Activated CD8-positive, alpha-beta T cell treated with anti-CD3 and anti-CD28 coated beads for 36 hours (primary cell): ENCODE results near the gene GPR35. TPM values are rescaled to one million over a fixed set of nuclear protein-coding genes. Genes with fewer than 3 reads are reported as not detected.

Source experiments
- ATAC-seq: fragments of 200-7000 bp; cut with Tn5 transposase; one replicate; pipeline ENCODE4 v1.10.0; 2021; ENCODE audit warnings: mild to moderate bottlenecking, moderate library complexity
- CTCF ChIA-PET: fragments of 350-600 bp; sonication (Branson Sonifier 250); formaldehyde crosslinking; loops from one replicate; lab custom pipeline; 2021; ENCODE audit warnings: antibody characterized with exemption; lab: Charles Lee
- POLR2A ChIA-PET: fragments of 350-600 bp; sonication (Branson Sonifier 250); formaldehyde crosslinking; loops from one replicate; lab custom pipeline; 2021; ENCODE audit warnings: antibody characterized with exemption; lab: Charles Lee
- DNase-seq: peaks from one replicate; pipeline ENCODE4 v3.0.0-alpha.2; 2020
- H3K27ac Mint-ChIP-seq: one replicate; pipeline ENCODE4 v1.8.0; 2021; ENCODE audit warnings: mild to moderate bottlenecking, mixed read lengths
- H3K27me3 Mint-ChIP-seq: one replicate; pipeline ENCODE4 v1.8.0; 2021; ENCODE audit warnings: mixed read lengths
- H3K36me3 Mint-ChIP-seq: one replicate; pipeline ENCODE4 v1.8.0; 2021; ENCODE audit warnings: low read depth, mixed read lengths
- H3K4me1 Mint-ChIP-seq: one replicate; pipeline ENCODE4 v1.8.0; 2021; ENCODE audit warnings: low read depth, mixed read lengths
- H3K4me3 Mint-ChIP-seq: one replicate; pipeline ENCODE4 v1.8.0; 2021; ENCODE audit warnings: mild to moderate bottlenecking, moderate library complexity, mixed read lengths
- H3K9me3 Mint-ChIP-seq: one replicate; pipeline ENCODE4 v1.8.0; 2021; ENCODE audit warnings: mixed read lengths
- CTCF ChIP-seq: fragments of 200-600 bp; IDR thresholded peaks from one replicate; pipeline ENCODE4 v1.8.0; 2022; ENCODE audit warnings: antibody characterized with exemption, mild to moderate bottlenecking
- intact Hi-C: fragments of 100-400 bp; cut with micrococcal nuclease; formaldehyde crosslinking; loops from one replicate; pipeline ENCODE4 v1.10.0; 2022
- total RNA-seq, 2 experiments: library from RNA; stranded (reverse); gene quantifications; one replicate each; pipeline ENCODE4 v1.2.3, GENCODE V29; 2021

The GPR35 gene
- total RNA-seq, 2 experiments from 2014 or later, result 14.4 to 14.6 TPM

DNA sequence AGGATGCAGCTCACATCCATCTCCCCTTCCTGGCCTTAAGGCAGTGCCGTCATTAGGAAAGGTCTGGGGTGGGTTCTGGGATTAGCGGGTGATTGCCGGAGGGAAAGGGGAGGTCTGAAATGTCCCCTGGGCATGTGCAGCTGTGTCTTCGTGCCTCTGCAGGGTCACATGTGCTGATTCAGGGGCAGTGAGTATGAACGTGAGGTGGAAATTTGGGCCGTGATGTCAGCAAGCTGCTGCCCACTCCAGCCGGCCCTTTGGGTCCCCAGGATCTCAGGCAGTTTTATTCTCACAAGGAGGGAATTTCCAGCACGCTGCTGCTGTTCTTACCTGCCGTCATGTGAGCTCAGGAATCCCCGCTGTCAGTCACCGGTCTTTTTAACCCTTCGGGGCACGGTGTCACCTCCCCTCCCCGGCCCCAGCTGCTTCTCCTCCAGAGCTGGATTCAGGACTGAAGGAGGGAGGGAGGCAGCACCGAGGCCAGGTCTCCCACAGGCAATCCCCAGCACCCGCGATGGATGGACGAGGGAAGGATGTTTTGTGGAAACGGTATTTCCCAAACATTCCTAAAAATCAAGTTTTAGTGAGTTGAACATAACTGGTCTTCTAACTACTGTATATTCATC is 23.5 kb downstream of the GPR35 start:
- CTCF ChIA-PET, result interaction anchor here (1.1 kb wide), 1 partner anchor 135 kb away, joined by 3 read pairs; no protein-coding TSS in a partner anchor
- no peak overlapping the region for H3K27ac Mint-ChIP-seq
- DNase-seq, result no peak

DNA sequence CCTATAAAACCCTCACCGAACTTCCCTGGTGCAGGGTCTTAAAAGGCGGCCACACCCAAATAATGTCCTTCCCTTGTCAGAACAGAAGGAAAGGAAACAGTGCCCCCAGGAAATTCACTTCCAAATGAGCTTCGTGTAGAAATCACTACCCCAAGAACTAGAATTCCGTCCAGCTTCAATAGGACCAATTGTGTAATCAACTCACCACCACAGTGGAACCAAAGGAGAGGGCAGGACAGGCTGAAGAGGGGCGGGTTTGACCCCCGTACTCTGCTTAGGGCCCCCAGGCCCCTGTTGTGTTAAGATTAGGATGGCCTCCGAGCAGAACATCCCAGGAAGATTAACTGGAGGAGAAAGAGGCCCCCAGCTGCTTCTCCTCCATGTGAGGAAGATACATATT is 24.1 kb downstream of the GPR35 start:
- Mint-ChIP-seq H3K9me3 (no peaks in the 10 kb centered on the region), H3K27ac (no peak overlapping the region), H3K27me3 (peaks cover 8% of the 10 kb centered on the region), H3K36me3 (no peaks in the 10 kb centered on the region), H3K4me3 (no peak overlapping the region), H3K4me1 (peaks cover 6% of the 10 kb centered on the region)
- no peak for TF ChIP-seq CTCF
- DNase-seq (no peak), ATAC-seq (no peak)
- ChIA-PET POLR2A (interaction anchor here (1.1 kb wide), 1 partner anchor 63 kb away, joined by 3 read pairs; the partner anchor contains the start of gene CAPN10), CTCF (interaction anchor here (0.6 to 1.1 kb wide), 2 partner anchors 8 to 135 kb away, joined by 3 read pairs; no protein-coding TSS in a partner anchor)
- intact Hi-C loops, result no loop called here

More for the DNA sequence above, 23.5 kb downstream of the GPR35 start:
- peaks cover 8% of the 10 kb centered on the region for H3K27me3 Mint-ChIP-seq
- POLR2A ChIA-PET, result interaction anchor here (0.9 to 1.1 kb wide), 2 partner anchors 56 to 63 kb away, joined by 3 read pairs; partner anchors contain the start of gene CAPN10
- TF ChIP-seq CTCF, result no peak
- H3K4me1 Mint-ChIP-seq, result peaks cover 6% of the 10 kb centered on the region
- no peaks in the 10 kb centered on the region for H3K9me3 Mint-ChIP-seq
- H3K4me3 Mint-ChIP-seq, result no peak overlapping the region
- ATAC-seq, result no peak
- intact Hi-C loops, result no loop called here
- H3K36me3 Mint-ChIP-seq, result no peaks in the 10 kb centered on the region

DNA sequence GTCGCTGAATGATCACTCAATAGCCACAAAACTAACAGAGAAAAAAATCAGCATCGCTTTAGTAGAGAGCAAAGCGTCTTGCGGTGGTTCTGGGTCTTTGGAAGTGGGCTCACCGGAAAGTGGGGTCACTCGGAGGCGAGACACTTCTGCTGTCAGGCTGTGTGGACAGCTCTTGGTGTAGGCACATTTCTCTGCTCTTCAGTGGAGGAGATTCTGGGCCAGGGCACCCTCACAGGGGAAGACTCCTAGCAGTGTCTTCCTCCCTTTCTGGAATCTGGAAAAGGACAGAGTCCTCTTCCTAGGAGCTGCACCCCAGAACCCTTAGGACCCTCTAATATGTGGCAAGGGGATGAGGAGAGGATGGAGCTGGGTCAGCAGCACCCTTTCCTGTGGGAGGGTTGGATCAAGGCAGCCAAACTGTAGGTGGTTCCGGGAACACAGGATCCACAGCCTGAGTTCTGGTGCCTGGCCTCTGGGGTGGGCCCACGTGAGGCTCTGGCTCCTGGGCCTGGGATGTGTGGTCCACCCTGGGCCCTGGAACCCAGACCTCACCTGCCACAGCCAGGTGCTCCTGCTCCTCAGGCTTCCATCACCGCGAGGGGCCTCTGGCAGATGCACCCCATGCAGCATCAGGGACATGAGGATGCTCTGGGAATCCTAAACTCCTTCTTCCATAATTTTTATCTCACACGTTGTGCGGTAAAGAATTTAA is 25.1 kb downstream of the GPR35 start:
- intact Hi-C loops, result no loop called here
- TF ChIP-seq CTCF, result no peak
- H3K27ac Mint-ChIP-seq, result no peak overlapping the region
- H3K4me1 Mint-ChIP-seq, result peaks cover 14% of the 10 kb centered on the region
- ChIA-PET CTCF (no interaction called here), POLR2A (no interaction called here)
- peaks cover 17% of the 10 kb centered on the region for H3K27me3 Mint-ChIP-seq
- no peaks in the 10 kb centered on the region for H3K9me3 Mint-ChIP-seq
- no peaks in the 10 kb centered on the region for H3K36me3 Mint-ChIP-seq
- no peak for ATAC-seq
- no peak for DNase-seq
- no peak overlapping the region for H3K4me3 Mint-ChIP-seq

DNA sequence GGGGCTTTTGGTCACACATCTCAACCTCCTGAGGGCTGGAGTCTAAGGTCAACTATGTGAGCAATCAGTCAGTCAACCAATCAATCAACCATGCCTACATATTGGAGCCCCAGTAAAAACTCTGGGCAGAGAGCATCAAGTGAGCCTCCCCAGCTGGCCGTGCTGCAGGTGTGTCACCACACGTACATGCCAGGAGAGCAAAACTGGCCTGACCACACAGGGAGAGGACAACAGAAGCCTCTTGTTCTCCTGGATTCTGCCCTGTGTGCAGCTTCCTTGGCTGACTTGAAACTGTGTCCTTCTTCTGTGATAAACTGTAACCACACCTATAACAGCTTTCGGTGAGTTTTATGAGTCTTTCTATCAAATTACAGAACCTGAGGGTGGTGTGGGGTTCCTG is 25.9 kb downstream of the GPR35 start:
- Mint-ChIP-seq H3K9me3 (no peaks in the 10 kb centered on the region), H3K4me3 (no peak overlapping the region), H3K4me1 (peaks cover 13% of the 10 kb centered on the region), H3K27ac (no peak overlapping the region), H3K27me3 (peaks cover 17% of the 10 kb centered on the region), H3K36me3 (no peaks in the 10 kb centered on the region)
- ATAC-seq (no peak), DNase-seq (no peak)
- POLR2A ChIA-PET, result interaction anchor here (1.4 kb wide), 1 partner anchor 22 kb away, joined by 4 read pairs; no protein-coding TSS in a partner anchor
- TF ChIP-seq CTCF, result no peak
- CTCF ChIA-PET, result no interaction called here
- intact Hi-C loops, result no loop called here
